ENCODE measurements around the gene BOD1L1. TPM values are rescaled to one million over a fixed set of nuclear protein-coding genes. Genes with fewer than 3 reads are reported as not detected.

The BOD1L1 gene
- total RNA-seq, 1 donor from 2014 or later = 28.4 TPM

DNA sequence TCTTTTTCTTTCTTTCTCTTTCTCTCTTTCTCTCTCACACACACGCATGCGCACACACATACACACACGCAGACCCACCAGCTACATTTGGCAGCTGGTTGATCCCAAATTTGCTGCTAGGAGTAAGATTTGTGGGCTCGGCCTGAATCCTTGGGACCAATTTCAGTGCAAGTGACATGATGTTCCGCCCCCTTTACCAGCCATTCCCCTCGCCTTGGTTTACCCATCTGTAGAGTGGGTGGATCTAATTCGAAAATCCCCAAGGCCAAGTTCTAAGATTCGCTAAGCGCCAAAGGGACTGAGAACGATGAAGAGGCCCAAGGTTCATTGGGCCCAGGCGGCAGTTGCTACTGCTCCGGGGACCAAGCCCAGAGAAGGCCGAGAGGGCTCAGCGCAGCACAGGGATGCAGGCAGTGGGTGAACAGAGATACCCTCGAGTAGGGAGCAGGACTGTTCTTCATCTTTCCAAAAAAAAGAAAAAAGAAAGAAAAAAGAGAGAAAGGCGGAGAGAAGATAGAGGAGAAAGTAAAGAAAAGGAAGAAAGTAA, 89.0 kb downstream of the BOD1L1 start:
- no peak for DNase-seq

DNA sequence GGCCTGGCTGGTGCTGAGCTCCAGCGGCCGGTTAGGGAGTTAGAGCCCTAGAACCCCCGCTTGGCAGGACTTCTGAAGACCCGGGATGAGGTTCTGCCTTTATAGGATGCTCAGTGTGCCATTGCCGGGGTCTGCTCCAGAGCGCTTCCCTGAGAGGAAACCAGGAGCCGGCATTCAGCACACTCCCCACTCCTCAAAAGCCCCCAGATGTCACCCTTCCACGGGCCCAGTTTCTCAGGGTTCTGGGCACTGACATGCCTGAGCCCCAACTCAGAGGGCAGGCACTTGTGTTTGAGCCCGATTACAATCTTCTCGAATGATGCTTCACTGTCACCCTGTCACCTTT, 89.7 kb downstream of the BOD1L1 start:
- no peak for DNase-seq

DNA sequence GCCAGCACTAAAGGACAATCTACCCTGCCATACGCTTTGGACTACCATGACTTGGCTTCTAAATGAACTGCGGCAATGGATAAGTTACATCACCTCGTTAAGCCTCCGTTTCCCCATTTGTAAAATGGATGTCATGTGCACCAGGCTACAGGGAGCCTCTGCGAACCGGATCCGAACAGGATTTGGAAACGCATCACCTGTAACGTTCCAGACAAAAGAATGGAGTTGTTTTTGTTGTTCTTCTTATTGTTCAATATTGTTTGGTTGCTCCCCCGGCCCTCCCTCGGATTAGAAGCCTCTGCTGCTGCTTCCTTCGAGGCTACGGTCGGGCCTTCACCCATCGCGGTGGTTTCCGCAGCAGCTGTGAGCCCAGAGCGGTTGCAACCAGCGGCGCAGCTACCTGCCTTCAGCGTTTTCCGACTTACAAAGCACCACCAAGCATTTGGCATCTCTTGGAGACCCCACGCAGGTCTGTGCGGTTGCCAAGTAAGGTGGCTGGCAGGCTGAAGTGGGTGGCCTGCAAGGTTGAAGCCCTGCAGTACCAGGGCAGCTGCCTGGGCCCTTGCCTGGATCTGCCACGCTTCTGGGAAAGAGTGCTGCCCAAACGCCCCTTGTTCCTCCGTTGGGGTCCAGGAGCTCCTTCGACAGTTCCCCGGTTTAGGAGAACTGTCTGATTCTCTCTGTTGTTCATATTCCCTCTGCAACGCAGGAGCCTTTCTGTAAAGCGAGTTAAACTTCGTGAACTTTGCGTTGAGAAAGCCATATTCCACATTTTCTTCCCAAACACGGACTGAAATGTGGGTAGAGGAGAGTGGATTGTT, 90.3 kb downstream of the BOD1L1 start:
- DNase-seq = no peak

- DNase-seq = no peak
These were observed 90.9 kb downstream of the BOD1L1 start for GRCh38 chr4:13536607-13537006.

DNA sequence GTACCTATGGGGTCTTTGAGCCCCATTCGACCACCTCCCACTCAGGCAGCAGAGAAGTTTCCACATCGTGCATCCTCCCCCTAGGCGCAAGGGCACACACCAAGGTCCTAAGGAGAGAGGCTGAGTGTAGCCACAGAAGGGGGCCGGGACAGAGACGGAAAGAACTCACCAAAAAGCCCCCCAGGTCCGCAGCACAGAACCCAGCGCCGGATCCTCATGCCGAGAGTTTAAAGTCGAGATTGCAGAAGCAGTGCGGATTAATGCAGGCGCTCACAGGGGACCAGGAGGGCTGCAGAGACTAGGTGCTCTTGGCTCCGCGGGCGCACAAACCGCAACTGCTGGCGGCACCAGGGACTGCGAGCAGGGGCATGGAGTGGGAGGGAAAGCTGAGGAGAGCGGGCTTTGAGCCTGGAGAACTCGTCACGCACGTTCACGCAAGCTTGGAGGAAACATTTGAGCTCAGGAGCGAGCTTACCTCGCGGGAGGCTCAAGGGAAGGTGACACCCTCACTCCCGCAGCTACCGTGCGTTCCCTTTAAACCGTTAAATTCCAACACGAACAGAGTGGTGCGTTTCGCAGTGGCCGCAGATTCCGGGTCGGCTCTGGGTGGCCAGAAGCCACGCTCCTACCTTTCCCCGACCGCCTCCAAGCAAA, 91.7 kb downstream of the BOD1L1 start:
- no peak for DNase-seq

- DNase-seq = no peak
These were observed 92.4 kb downstream of the BOD1L1 start for GRCh38 chr4:13535118-13535517.

DNA sequence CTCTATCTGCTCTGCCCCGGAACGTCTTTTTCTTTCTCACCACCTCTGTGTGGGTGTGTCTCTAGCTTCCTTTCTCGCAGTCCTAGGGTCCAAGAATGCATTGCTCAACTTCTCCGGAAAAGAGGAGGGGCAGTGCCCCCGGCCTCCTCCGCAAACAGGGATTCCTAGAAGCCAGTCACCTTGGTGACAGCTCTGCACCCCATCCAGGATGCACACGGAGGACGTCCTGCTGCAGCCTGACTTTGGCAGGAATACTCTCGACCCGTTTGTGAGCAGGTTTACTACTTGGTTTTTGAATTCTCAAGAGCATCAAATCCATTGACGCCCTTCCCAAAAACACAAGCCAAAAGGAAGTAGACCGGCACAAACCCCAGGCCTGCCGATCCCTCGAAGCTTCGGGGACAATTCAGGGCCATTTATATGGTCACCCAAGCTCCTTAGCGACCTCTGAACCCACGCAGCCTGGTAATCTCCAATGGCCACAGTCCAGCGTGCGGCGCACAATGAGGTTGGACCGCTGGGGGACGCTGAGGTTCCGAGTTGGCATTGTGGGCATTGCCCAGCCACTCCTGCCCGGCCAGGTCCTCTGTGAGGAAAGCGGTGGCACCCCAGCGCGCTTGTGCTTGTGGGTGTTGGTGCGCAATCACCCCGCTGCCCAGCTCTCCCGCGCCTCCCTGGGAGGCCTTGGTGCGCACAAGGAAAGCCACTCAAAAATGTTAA, 93.0 kb downstream of the BOD1L1 start:
- no peak for DNase-seq

DNA sequence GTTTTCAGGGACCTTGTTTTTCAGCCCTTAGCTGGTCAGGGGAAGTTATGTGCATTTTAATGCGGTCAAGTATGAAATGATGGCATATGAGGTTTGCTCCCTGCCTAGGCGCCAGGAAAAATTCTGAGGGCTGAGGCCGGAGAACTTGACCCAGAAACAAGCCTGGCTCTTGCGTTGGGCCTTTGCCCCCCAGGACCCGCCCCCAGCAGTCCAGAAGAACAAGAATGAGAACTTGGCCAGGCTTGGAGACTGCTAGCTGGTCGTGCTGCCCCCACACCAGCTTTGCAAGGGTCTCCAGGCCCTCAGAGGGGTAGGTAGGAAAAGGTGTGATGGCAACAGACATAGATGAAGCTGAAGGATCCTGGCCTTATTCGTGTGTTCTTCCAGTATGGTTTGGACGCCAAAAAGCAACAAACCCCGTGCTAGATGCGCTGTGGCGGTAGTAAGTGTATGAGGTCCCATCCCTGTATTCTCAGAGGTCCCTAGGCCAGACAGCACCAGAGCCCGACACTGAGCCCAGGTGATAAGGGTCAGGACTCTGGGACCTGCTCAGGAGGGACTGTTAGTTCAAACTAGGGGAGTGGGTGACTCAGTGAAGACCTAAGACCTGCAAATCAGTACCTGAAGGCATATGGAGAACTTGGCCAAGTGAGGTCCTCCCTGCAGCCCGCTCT, 93.7 kb downstream of the BOD1L1 start:
- DNase-seq = no peak

GRCh38 chr4:13531625-13531998, 95.9 kb downstream of the BOD1L1 start:
- DNase-seq = no peak

- DNase-seq = no peak
These were observed 96.5 kb downstream of the BOD1L1 start for GRCh38 chr4:13530823-13531624.

- no peak for DNase-seq
These were observed 98.2 kb downstream of the BOD1L1 start for GRCh38 chr4:13529128-13529919.

- no peak for DNase-seq
These were observed 98.8 kb downstream of the BOD1L1 start for GRCh38 chr4:13528821-13529127.

DNA sequence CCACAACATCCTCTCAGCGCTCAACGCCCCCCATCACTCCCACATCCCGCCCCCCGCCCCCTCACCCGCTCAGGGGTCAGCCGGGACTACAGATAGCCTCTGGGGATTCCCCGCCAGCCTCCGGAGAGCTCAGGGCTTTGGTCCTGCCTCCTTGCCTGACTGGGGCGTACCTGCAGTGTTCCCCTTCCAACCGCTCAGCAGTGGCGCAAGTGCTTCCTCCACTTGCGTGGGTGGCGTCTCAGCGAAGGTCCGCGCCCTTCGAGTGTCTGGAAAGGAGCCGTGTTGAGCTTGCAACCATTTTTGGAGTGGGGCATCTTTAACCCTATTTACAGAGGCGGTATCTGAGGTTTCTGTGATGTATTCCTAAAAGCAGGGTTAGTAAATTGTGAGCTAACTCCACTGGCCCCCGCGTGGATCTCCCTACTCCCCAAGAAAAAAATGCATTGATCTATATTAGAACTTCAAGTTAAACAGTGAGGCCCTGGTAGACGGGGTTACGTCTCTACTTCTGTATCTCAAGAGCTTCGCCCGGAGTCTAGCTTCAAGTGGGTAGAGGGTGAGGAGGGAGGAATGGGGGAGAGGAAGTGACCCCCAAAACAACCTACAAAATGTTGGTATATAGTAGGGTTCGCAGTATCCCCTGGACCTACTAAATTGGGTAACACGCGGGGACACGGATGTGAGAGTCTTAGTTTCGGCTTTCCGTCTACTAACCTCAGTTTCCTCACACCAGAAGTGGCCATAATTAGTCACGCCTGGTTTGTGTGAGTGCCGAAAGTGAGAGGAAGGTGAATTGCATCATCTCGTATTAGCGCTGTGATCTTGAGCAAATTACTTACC, 99.3 kb downstream of the BOD1L1 start:
- DNase-seq = no peak

- DNase-seq = no peak
These were observed 100.1 kb downstream of the BOD1L1 start for GRCh38 chr4:13527192-13527980.

- DNase-seq = no peak
These were observed 100.9 kb downstream of the BOD1L1 start for GRCh38 chr4:13526658-13527057.

- no peak for DNase-seq
These were observed 101.8 kb downstream of the BOD1L1 start for GRCh38 chr4:13525606-13526281.

DNA sequence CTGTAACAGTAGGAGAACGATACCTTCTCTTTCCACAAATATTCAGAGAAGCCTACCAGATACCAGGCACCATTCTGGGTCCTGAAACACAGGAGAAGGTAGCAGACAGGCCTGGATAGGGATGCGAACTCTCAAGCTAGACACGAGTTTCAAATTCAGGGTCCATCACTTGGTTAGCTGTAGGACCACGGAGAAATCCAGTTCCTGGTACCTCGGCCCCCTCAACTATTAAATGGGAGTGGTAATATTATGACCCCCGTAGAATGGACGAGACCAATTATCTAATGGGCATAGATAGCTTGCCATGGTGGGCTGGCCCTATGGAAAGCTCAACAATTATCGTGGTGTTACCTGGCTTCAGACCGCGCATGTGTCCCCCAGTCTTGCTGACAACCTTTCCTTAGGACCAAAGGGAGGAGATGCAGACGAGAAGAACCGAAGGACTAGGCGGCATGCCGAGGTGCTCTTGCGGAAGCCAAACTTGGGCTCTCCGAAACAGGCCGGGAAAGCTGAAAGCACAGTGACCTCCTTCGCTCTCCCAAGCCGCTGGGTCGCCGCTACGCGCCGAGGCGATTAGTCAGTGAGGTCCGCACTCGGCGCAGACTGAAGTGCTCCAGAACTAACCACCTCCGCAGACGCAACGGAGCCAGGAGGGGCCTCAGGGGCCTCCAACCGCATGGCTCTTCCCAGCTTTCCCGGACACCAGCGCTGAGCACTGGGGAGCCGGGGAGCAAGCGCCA, 102.9 kb downstream of the BOD1L1 start:
- DNase-seq = no peak
